HG03103 (cell line): ENCODE results near the gene CASR.

Experiments
- ATAC-seq: cut with Tn5 transposase; IDR thresholded peaks from one replicate; pipeline ENCODE4 v1.9.1; 2021; ENCODE audit warnings: low read depth; ENCODE audit not compliant: unreplicated experiment

The CASR gene

DNA sequence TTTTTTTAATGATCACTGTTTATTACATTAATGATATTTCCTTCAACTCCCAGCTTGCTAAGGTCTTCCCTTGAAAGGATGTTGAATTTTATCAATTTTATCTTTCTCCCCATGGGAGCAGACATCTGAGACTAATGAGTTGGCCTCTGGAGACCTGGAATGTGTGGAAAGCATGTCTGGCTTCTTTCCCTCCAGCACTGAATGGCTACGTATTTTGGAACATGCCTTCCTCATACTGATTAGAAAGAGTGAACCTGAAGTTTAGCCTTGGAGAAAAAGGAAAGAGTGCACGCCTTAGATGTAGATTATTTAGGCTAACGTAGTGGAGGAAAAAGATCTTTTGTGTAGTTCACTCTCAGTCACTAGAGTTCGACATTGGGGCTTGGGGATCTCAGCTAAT is 25.1 kb downstream of the CASR start:
- ATAC-seq: no peak

DNA sequence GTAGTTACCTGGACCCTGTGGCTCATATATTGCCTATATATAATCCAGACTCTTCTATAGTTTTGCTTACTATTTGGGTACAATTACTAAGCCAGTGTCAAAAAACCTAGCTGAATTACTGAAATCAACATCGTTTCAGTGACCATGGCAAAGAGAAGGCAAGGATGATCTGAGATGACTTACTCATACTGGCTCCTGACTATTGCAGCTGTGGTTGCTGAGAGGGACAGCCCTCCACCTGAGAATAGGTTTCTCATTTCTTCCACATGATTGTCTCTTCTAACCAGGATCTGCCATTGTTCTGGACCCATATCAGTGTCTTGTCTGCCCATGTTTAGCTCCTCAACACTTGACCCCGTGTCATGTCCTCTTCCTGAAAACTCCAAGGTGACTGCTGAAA is 30.2 kb downstream of the CASR start:
- ATAC-seq: no peak

DNA sequence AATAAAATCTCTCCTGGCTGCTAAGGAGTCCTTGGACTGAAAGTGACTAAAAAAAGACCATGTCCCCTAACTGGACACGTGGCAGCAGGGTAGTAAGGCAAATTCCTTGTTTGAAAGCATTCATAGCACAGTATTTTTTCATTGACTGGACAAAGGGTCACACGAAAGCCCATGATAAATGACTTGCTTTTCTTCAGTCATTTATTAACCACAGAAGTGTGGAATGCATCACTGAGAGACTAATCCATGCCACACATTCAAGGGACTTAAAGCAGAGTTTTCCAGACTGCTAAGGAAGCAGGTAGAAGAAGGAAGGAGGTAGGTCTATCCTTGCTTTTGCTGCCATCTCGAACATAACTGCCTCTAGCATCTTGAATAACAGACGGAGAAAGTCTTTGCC is 31.2 kb downstream of the CASR start:
- ATAC-seq: no peak

DNA sequence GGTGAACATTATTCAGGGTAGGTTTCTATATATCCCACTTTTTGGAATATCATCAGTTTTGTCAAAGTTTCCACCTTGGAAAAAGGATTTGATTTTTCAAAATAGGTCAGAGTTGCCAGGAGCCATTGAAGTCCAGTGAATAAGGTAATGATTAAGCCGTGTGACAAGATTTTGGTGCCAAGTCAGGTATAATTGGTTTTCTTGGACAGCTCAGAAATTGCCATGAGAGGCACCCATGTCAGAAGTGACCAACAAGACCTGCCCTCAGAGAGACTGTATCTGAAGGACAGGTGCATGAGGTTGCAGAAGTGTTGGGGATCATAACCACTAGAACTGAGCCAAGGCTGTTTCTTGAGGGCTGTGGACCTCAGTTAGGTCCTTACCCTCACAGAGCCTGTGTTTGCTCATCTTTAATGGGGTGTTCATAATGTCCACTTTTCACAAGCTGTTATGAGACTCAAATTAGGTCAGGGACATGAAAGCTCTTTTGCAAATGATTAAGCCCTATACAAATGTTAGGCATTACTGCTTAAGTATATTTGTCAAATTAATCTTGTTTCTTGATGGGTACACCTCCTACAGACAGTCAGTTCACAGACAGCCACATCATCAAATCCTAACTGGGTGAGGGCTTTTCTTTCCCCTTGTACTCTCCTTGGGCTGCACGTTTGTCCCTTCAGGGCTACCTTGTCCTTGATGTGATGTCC is 32.3 kb downstream of the CASR start:
- ATAC-seq: no peak

DNA sequence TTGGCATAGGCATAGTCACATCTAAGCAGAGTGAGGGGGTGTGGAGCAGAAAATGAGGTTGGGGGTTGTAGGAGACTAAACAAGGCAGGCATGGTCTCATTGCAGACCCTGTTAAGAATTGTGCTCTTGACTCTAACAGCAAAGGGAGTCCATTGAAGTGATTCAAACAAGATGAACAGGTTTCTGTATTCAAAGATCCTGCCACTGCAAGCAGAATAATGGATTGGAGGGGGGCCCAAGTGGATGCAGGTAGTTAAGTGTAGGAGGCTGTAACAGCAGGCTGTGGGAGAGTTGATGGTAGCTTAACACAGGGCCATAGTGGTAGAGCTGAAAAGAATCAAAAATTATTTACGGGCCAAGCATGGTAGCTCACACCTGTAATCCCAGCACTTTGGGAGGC is 34.4 kb downstream of the CASR start:
- ATAC-seq: no peak

DNA sequence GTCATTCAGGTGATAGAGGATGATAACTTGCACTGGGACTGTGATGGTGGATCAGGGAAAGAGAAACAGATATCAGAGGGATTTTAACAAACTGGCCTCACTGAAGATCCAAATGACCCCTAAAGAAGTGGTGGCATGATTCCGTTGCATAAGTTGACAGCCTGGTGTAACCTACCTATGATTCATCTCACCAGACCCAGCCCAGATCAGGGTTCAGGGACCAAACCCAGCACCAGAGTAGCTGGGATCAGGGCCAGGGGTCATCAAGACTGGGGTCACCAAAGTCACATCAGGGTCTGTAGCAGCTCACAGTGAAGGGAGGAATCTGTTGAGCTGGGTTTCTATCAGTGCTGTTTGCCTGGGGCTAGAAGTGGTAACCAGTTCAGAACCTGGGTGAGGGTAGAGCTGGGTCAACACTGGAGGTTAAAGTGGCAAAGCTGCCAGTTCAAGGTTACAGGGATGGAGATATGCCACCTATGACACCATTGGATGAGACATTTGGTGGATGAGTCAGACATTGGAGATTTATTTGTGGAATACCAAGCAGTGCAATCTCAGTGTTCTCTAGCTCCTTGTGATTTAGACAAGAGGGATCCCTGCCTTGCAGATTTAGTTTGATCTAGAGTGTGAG is 35.9 kb downstream of the CASR start:
- no peak for ATAC-seq

DNA sequence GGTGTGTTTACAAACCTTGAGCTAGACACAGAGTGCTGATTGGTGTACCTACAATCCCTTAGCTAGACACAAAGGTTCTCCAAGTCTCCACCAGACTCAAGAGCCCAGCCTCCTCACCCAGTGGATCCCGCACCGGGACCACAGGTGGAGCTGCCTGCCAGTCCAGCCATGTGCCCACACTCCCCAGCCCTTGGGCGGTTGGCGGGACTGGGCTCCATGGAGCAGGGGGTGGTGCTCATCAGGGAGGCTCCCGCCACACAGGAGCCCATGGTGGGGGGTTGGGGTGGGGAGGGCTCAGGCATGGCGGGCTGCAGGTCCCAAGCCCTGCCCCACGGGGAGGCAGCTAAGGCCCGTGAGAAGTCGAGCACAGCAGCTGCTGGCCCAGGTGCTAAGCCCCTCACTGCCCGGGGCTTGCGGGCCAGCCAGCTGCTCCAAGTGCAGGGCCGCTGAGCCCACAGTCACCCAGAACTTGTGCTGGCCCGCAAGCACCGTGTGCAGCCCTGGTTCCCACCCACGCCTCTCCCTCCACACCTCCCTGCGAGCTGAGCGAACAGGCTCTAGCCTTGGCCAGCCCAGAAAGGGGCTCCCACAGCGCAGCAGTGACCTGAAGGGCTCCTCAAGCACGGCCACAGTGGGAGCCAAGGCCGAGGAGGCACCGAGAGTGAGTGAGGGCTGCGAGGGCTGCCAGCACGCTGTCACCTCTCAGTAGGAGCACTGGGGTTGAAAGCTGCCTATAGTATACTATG is 43.7 kb downstream of the CASR start:
- ATAC-seq: no peak

DNA sequence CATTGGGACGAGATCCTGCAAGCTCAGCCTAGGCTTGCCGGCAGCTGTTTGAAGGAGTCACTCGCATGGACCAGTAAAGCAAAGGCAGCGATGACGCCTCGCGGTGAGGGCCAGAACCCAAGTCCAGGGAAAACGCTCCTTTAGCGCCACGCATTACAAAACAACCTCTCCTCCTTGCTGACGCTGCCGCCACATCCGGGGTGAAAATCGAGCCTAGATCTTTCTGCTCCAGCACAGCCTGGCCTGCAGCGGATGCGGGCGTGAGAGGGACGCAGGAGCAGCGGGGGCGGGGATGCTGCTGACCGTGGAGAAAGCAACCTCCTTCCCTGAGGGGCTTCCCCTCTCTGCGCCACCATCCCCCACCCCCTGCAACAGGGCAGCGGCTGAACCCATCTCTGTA is 46.7 kb downstream of the CASR start:
- ATAC-seq: no peak

DNA sequence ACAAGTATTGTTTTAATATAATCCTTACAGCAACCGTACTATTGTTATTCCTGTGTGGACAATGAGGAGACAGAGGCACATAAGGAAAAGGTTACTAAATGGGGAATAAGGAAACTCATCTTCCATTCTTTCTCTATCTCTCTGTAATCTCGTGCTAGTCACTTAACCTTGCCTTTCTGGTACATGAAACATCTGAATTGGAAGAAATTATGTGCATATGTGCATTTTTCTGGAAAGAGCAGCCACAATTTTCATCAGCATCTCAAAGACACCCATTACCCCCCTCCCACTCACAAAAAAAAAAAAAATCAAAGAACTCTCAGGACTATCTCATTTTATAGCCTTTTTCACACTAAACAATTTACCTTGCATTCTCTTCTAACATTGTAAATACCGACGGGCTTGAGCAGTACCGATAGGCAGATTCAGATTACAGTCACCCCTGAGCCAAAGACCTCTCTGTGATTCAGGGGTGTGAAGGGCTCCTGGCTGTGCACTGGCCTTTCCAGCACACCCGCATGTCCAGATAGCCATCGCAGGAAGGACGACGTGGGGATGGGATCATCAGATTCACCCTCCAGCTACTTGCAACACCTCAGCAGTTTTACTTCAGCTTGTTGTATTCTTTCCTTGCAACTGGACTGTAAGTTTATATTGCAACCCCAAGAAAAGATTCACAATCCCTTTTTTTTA is 48.1 kb downstream of the CASR start:
- ATAC-seq: no peak

DNA sequence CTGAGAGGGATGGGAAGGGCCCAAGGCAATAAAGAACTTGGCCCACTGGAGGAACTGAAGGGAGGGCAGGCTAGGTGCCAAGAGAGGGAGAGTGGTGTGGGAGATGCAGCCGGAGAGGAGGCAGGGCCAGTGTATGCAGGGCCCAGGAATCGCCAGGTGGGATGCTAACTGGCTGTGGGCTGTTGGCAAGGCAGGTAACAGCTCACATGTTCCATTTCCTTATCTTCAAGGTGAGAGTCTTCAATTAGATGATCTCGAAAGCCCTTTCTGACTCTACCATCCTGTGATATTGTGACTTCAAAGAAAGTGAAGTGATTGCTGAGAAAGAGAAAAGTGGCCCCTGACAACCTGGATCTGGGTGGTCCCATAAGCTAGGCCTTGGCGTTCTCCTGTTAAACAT is 49.0 kb downstream of the CASR start:
- ATAC-seq: no peak

DNA sequence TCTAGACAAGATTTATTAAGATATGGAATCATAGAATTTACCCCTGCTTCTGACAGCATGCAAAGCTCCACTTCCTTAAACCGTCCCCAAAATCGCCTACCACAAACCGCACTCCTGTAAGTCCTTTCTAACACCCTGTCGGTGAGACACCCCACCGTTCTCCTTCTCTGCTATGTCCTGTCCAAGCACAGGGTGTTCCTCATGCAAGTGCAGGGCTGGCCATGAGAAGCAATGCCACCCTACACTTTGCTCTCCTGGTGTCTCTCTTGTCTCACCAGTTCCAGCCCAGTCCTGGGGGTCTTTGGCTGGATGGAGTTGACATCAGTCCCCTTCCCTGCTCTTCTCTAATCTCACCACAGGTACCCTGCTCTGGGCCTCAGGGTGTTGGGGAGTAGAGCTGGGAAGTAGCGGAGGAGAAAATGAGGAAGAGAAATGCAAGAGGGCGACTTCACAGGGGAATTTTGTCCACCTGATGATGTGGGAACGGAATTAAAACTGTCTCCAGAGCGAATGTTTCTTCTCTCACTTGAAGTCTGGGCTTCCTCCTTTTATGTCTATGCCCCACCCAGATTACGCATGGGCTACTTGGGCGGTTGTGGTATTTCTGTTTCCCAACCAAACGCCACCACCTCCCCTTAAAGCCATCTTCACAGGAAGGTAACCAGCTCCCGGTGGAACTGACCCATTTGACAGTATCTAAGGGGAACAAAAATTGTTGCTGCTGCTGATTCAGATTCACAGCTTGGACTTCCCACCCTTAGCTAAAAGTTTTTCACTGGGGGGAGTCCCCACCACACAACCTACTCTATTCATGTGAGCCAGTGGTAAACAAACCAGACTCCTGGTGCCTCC is 49.9 kb downstream of the CASR start:
- ATAC-seq: peak; percentile 77

DNA sequence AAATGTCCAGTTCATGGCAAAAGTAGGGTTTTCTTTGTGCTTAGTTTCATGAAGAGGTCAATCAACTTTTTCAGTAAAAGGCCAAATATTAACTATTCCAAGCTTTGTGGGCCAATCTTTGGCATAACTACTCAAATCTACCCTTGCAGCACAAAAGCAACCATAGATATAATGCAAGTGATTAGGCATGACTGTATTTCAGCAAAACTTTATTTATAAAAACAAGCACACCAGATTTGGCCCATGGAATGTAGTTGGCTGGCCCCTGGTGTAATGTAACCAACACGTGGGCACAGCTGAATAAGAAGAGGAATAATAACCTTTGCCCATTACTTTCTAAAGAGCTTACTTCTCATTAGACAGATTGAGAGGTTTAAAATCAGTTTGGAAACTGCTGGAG is 50.6 kb downstream of the CASR start:
- no peak for ATAC-seq

DNA sequence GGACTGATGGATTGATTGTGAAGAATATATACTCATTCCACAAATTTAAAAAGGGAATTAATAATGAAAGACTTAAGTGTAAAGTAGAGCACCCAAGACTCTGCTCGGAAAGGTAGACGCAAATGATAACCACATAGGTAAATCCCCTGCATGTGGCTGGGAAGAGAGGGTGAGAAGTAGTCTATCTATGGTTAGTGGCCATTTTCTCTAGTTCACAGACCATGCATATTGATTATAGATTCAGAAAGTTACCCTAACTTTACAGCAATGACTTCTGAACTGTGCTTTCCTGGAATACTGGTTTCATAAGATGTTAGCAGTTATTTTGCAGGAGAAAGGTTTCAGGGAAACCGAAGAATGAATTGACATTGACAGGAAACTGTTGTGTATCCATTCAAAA is 51.7 kb downstream of the CASR start:
- ATAC-seq: no peak

DNA sequence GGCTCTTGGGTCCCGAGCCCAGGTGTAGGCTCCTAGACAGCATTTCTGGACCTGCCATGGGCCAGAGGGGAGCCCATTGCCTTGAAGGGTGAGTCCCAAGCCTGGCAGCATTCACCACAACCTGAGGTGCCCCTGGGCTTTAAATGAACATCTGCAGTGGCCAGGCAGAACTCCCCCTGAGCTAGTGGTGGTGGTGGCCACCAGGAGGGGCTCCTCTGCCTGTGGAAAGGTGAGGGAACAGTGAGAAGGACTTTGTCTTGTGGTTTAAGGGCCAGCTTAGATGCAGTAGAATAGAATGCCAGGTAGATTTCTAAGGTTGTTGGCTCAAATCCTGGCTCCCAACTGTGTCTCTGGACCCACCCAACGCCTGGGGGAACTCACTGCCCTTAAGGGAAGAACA is 55.6 kb downstream of the CASR start:
- no peak for ATAC-seq

DNA sequence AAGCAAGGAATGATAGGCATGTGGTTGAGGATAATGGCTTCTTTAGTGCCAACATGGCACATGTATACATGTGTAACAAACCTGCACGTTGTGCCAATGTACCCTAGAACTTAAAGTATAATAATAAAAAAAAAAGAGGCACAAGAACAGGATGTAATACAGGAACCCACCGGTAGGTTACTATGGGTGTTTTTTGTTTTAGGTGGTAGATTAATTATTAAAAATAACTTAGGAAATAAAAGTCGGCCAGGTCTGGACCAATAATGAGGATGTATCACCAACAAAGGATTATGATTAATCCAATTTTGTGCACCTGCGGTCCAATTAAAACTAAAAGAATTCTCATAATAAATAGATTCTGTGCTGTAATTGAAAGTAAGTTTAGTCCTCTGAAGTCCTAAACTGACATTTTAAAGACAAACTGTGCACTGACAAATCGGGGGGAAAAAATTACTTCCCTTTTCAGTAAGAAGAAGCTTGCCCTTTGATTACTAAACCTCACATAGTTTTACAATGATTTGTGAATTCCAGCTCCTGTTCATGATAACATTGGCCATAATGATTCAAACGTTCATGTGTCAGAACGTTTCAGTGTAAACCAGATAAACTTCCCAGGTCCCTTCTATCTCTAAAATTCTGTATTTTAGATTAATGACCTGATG is 62.2 kb downstream of the CASR start:
- ATAC-seq: no peak

DNA sequence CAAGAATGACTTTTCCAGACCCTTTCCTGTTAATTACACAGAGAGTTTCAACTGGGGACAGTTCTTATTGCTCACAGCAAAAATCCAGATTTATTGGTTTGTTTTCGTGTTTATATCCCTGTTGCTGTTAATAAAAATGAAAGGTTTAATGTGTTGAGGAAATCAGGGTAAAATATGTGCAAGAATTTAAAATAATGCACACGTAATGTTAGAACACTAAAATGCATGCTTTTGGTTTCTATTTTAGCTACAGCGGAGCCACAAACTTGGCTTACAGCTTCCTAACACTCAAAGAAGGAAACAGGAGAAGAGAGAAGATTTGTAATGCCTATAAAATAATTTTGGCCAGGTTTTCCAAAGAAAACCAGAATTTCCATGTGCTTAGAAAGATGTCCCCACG is 62.7 kb downstream of the CASR start:
- no peak for ATAC-seq

DNA sequence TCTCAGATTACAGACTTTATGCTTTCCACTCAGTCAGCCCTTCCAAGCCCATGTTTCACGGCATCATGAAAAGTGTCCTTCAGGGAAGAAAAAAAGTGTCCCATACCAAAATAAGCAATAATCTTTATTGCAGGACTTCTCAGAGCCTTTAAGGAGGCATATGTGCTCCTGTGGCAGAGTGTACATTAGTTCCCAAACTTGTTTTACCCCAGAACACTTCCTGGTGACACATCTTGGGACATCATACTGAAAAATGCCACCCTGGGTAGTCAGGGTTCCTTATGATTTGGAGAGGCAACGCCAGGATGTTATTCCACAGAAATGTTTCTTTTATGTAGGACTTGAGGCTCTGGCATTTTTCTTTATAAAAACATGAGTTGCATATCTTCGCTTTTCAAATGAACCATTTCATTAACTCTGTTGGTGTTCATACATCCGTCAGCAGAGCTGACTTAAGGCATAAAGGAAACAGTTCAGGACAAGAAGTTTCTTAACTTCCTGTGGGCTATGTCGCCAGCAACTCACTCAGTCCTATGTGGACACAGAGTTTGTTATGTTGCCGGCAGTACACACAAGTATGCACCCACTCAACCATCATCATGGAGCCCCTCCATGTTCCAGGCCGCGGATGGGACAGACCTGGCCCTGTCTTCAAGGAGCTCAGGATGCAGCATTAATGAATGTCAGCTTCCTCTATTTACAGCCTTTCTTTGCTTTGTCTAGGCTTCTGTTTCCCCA is 63.8 kb downstream of the CASR start:
- ATAC-seq: no peak

DNA sequence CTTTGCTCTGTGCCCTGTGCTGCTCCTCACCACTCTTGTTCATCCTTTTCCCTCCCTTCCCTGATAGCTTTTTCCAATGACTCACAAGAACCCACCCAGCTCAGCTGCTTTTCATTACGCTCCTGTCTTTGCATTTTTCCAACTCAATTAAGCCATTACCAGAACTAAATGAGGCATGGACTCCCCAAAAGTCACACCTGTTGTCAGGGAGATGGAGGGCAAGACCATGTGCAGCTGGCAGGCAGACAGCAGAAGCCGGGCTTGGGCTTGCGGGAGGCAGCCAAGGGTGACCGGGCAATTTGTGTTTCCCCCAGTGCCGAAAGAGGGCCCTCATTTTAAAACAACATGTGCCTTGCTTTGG is 64.3 kb downstream of the CASR start:
- ATAC-seq: no peak

DNA sequence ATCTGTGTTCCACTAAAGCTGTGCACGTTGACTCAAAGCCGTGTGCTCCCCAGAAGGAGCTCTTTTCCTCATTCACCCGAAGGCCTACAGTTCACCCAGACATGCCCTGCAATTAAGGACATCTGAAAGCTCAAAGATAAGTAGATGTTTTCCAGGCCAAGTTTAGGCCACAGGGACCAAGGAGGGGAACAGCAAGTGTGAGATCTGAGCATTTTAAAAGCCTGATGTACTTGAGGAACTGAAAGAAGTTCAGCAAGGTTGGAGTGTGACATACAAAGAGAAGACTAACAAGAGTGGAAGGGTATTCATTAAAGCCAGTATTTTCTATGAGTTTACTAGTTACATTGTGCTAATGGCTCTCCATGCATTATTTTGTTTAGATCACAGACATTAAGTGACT is 68.0 kb downstream of the CASR start:
- no peak for ATAC-seq
